HG03108 (cell line): ENCODE data around the gene DHX32.
"Not testable (repeated sequence)": the region's sequence is repeated elsewhere in the genome, so short reads cannot be mapped to it uniquely, and the experiment has no call there.

ENCODE experiments used
- ATAC-seq: cut with Tn5 transposase; IDR thresholded peaks from one replicate; pipeline ENCODE4 v1.9.1; 2021; ENCODE audit warnings: moderate library complexity; ENCODE audit not compliant: unreplicated experiment

Gene DHX32

GRCh38 chr10:125881192-125881591 lies at the start of gene DHX32:
TSS of gene DHX32 (minus strand) at chr10:125881292. CDS start at chr10:125880824, 468 bp downstream.
- ATAC-seq, result no peak

- no peak for ATAC-seq
Measured at GRCh38 chr10:125929618-125930017, 48.5 kb upstream of the DHX32 start.

GRCh38 chr10:125928928-125929585 lies 48.0 kb upstream of the DHX32 start:
- ATAC-seq, result no peak

- not testable (repeated sequence) for ATAC-seq
Measured at GRCh38 chr10:125927265-125927664, 46.2 kb upstream of the DHX32 start.

GRCh38 chr10:125926247-125926646 lies 45.2 kb upstream of the DHX32 start:
- ATAC-seq, result no peak

GRCh38 chr10:125925262-125925834 lies 44.3 kb upstream of the DHX32 start:
- ATAC-seq, result no peak

- not testable (repeated sequence) for ATAC-seq
Measured at GRCh38 chr10:125921643-125922306, 40.7 kb upstream of the DHX32 start.

GRCh38 chr10:125917704-125918361 lies 36.7 kb upstream of the DHX32 start:
- ATAC-seq, result not testable (repeated sequence)

GRCh38 chr10:125916977-125917376 lies 35.9 kb upstream of the DHX32 start:
- ATAC-seq, result no peak

GRCh38 chr10:125913277-125913676 lies 32.2 kb upstream of the DHX32 start:
- ATAC-seq, result not testable (repeated sequence)

GRCh38 chr10:125911990-125912389 lies 30.9 kb upstream of the DHX32 start:
- ATAC-seq, result no peak

- no peak for ATAC-seq
Measured at GRCh38 chr10:125911145-125911544, 30.1 kb upstream of the DHX32 start.

GRCh38 chr10:125909491-125909890 lies 28.4 kb upstream of the DHX32 start:
- ATAC-seq, result not testable (repeated sequence)

- ATAC-seq, result not testable (repeated sequence)
Measured at GRCh38 chr10:125908813-125909212, 27.7 kb upstream of the DHX32 start.

- not testable (repeated sequence) for ATAC-seq
Measured at GRCh38 chr10:125907598-125907997, 26.5 kb upstream of the DHX32 start.

GRCh38 chr10:125905069-125905994 lies 24.2 kb upstream of the DHX32 start:
- ATAC-seq, result not testable (repeated sequence)

GRCh38 chr10:125903135-125903640 lies 22.1 kb upstream of the DHX32 start:
- not testable (repeated sequence) for ATAC-seq

- ATAC-seq, result not testable (repeated sequence)
Measured at GRCh38 chr10:125900963-125901362, 19.9 kb upstream of the DHX32 start.

GRCh38 chr10:125897317-125897716 lies 16.2 kb upstream of the DHX32 start:
- not testable (repeated sequence) for ATAC-seq
